ENCODE data around the gene ACTN3.

- TF ChIP-seq CTCF (IDR thresholded peaks at IDR 0.05) = no peak
- no peak for TF ChIP-seq POLR2A (IDR thresholded peaks at IDR 0.05)
- no peak for TF ChIP-seq EP300 (IDR thresholded peaks at IDR 0.05)
These were observed 23.1 kb upstream of the ACTN3 start for GRCh38 chr11:66523611-66524010.
